ENCODE results near the gene CAND2. TPM values are rescaled to one million over a fixed set of nuclear protein-coding genes. Genes with fewer than 3 reads are reported as not detected.

The CAND2 gene
- total and polyA plus RNA-seq, 10 of the 15 experiments (the other 5 are each of a cell fraction or from before 2014, with no cell fraction given) = 0.03 to 1.9 (median 0.52) TPM

- TF ChIP-seq HDAC6 (IDR thresholded peaks at IDR 0.05; ENCODE audit: unreplicated experiment) (peak; percentile 93), GABPA (IDR thresholded peaks at IDR 0.05; ENCODE audit: low read depth) (peak; percentile 97), TCF12 (IDR thresholded peaks at IDR 0.05; ENCODE audit: low read depth, low read length) (peak; percentile 69; the same call in 1 of the 2 replicates), SIX5 (IDR thresholded peaks at IDR 0.05; ENCODE audit: low read depth, low read length, severe bottlenecking) (peak; percentile 66), SMAD1 (IDR thresholded peaks at IDR 0.05; ENCODE audit: low read depth, partially characterized antibody) (peak; percentile 93), NKRF (conservative IDR thresholded peaks at IDR 0.05) (peak; percentile 94; the same call in 1 of the 2 replicates), SUZ12 (IDR thresholded peaks at IDR 0.05; ENCODE audit: unreplicated experiment) (no peak), MLLT1 (IDR thresholded peaks at IDR 0.05) (peak; percentile 80), LARP7 (IDR thresholded peaks at IDR 0.05) (peak; percentile 83; the same call in 1 of the 2 replicates)
These were observed 44.9 kb downstream of the CAND2 start, which contains the start of gene RPL32 (continued) for GRCh38 chr3:12841149-12841969.

All from GM12878 (cell line).